HG03442 (cell line): ENCODE results near the gene SALL1.

Experiments used
- ATAC-seq: cut with Tn5 transposase; IDR thresholded peaks from one replicate; pipeline ENCODE4 v1.9.1; 2021; ENCODE audit warnings: mild to moderate bottlenecking, moderate library complexity; ENCODE audit not compliant: unreplicated experiment

Gene SALL1

DNA sequence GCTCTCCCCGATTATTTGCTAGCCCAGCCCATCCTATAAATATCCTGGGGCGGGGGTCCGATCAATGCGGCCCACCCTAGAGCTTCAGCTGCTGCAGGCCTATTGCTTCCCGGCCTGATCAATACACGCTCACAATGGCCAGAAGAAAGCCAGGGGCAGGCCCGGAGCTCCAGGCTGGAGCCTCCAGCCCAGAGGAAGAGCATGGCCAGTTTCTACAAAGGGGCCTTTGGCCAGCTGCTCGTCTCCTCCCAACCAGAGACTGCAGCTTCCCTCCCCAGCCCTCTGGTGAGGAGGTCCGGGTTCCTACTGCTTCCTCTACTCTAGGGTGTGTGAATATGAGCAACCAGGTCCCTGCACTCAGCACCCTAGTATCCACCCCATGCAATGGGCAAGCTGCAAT, 36.7 kb downstream of the SALL1 start:
- no peak for ATAC-seq

DNA sequence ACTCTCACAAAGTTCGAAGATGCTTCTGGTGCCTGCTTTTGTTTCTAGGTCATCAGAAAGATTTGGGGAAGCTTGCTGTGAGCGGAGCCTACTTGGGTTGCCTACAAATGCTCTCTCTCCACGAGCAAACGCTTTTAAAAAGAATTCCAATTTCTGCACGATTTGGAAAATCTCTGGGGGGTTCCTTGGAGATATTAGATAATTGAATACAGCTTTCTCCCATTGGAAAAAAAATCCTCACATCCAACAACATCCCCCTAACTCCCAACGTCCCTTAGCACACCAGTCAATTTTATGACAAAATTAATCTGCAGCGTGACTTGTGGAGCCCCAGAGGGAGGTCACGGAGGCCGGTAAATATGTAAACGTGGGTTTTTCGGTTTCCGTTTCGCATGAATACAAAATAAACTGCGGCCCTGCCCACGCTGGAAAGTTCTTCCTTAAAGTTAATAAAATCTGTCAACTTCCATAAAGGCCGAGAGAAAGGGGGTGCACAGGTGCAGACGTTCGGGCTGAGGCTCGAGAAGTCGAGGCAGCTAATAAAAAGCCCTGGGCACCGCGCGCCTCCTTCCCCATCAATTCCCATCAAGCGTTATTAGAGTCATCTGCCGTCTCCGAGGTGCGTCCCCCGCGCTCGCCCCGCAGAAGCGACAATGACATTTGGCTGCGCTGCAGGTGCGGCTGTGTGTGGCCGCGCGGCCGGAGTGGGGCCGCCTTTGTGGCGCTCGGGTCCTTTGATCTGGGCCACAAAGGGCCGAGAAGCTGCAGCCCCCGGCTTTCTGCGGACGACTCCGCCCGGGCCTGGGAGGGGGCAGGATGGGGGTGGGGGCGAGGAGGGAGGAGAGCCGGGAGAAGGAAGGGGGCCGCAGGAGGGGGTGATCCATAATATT, 37.6 kb downstream of the SALL1 start:
- ATAC-seq, result no peak

DNA sequence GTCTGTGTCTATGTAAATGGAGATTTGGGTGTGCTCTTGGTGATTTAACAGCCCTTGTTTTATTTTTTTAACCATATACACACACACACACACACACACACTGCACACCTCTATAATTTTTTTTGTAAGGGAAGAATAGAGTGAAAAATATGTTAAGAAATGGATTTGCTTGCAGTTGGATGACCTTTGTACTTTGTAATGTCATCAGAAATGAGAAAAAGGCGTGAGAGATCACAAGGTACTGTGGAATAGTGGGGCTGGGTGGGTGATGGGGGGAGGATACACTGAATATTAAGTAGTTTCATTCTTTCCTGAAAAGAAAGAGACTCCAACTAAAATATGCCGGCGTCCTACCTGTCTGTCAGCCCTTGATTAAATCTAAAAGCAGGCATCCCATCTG, 38.7 kb downstream of the SALL1 start:
- no peak for ATAC-seq

DNA sequence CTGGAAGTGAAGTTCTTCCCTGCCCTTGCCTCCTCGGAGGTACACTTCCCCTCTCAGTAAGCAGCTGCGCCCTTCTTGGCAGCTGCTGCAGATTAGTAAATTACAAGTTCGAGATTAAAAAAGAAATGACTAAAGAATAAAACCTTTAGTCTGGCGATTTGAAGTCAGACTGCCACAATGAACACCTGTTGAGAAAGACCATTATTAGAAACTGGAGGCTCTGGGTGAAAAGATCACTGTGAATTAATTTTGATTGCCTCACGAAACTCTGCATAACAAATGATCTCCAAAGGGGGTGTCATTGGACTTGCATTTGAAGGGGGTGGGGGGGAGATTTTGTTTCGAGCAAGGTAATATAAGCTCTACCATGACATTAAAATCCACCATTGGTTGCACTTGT, 39.3 kb downstream of the SALL1 start:
- ATAC-seq, result no peak

DNA sequence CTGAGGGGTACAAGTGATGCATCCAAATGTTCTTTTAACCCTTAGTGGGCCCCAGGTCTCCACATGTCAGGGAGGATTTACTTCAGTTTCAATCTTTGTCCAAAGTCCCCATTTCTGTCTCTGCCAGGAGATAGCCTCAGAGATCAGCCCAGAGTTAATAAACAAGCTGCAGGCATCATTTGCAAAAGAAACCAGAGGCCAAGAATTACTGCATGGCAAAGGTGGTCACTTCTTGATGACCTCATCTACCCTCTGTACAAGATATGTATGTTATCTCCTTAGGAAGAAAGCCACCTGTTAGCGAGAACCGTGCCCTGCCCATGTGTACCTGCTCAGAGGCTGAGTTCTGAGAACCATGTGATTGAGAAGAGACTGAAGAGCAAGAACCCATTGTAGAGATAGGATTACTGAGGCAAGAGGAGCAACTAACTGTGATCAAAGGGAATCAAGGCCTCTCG, 40.3 kb downstream of the SALL1 start:
- ATAC-seq, result no peak

DNA sequence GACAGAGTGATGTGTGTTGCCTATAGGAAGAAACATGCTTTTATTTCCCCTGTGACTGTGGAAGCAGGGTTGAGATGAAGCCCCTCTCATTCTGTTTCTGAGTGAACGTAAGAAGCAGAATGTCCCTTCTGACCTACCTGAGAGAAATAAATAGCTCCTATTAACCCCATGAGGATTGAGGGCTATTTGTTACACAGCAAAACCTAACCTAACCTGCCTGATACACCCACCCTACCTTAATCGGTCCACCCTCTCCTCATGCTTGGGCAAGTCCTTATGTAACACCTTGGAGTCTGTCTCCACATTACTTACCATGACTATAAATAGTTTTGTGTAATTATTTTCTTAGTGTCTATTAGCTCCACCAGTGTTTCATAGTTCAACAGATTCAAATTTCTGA, 41.9 kb downstream of the SALL1 start:
- ATAC-seq, result no peak

DNA sequence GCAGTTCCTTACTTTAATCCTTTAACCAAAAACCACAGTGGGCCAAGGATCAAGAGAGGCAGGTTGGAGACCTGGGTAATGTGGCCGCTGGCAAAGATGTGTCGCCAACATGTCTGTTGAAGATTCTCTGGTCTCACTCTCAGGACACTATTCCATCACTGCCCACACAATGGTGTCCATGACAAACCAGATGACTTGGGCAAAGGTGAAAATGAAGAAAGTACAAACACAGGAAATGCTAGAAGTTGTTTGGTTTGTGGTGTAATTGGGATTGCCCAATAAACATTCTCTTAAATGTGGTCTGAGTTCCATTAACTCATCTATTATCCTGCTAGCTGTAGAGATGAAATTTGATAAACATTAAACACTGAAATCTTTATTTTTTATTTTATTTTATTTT, 43.3 kb downstream of the SALL1 start:
- ATAC-seq, result no peak

DNA sequence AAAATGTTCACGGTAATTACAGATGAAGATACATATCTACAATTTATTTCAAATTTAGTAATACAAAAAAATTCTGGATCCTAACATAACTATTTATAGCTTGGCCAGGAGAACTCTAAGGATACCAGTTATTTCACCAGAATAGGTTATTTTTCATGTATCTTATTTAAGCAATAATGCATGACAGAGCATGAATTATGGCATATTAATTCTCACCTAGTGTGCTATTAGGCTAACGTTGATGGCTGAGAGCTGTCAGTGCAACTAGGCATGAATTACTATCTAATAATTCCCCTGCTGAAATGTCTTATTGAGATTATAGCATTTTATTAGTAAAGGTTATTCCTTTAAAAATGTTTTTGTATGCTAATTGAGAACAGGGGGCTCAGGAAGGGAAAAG, 44.5 kb downstream of the SALL1 start:
- no peak for ATAC-seq

DNA sequence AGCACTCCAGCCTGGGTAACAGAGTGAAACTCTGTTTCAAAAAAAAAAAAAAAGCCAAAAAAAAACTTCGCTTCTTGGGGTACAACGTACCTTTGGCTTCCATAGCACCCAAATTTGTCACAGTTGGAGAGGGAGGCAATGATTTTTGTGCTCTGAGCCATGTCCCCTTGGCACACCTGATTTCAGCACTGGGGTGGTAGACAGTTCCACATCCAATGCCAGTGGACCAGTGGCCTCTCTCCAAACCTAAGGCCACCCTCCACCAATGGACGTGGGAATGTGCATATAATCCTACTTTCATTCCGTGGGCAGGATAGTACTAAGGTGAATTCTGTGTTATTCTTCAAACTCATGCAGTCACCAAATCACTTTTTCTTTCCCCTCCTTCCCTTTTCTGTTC, 47.5 kb downstream of the SALL1 start:
- no peak for ATAC-seq

DNA sequence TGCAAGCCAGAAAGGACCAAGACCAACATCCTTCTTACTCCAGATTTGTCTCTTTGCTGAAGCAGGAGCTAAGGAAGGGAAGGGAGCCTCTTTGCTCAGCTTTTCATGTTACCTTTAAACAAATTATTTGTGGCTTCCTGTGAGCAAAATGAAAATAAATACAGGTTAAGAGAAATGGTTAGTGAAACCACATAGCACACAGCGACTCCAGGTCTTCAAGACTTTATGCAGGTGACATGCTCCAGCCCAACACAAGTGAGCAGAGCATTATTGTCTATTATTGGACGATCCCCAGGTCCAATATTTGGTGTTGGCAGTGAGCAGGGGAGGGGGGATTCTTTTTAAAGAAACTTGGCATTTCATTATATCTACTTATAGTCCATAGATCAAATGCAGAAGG, 53.3 kb downstream of the SALL1 start:
- ATAC-seq, result no peak

DNA sequence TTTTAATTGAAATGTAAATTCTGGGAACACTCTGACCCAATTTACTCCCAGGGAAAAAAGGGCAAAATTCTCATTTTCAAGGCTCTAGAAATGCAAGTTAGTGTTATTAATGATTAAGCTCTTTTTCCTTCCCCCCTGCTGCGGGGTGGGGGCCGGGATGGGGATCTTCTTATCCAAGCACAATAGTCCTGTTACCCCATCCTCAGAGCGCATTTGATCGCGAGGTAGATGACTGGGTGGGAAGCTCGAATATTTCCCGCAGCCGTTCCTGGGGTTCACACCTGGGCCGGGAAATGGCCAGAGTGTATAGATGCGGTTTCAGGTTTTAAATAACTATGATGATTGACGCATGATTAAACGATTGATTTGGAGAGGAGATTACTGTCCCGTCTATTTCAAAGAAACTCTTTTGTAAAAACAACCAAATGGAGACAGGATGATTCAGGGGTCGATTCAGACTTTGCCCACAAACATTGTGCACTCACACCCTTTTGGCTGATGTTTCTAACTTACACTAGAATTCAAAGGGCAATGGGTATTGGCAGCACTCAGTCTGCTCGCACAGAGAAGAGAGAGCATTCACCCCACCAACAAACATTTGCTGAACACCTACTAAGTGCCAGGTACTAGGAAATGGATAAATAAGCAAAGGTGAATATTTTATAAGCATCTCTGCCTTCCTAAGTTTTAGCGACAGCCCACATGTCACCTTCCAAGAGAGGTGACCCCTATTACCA, 55.0 kb downstream of the SALL1 start:
- no peak for ATAC-seq

DNA sequence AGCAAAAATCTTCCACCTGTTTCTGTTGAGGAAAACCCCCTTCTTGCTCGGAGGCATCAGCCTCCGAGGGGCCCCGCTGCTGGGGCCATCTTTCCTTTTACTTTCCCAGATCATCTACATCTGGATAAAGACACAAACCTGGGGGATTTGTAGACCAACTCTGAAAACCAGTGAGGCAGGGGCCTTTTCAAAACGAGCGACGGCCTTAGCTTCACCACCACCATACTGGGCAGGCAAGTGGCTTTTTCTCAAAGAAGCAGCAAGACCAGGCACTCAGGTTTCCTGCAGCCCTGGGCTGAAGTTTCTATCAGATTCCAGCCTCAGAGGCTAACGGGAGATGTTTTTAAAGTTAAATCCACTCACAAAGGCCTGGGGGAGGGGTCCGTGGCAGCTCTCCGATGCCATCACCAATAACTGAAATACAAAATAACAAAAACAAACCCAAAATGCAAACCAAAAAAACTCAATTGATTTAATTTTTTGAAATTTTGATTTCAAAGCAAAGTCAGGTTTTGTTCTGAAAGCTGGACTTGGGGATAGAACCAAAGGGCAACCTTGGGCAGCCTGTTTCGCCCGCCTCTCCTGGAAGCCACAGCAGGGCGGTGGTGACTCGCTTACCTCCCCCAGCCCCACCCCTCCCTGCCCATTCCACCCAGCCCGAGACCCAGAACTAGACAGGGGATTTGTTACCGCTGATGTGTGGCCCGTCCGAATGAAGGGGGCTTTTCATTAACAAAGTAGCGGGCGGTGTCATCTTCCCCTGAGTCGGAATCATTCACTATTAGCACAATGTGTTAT, 55.8 kb downstream of the SALL1 start:
- ATAC-seq, result no peak

DNA sequence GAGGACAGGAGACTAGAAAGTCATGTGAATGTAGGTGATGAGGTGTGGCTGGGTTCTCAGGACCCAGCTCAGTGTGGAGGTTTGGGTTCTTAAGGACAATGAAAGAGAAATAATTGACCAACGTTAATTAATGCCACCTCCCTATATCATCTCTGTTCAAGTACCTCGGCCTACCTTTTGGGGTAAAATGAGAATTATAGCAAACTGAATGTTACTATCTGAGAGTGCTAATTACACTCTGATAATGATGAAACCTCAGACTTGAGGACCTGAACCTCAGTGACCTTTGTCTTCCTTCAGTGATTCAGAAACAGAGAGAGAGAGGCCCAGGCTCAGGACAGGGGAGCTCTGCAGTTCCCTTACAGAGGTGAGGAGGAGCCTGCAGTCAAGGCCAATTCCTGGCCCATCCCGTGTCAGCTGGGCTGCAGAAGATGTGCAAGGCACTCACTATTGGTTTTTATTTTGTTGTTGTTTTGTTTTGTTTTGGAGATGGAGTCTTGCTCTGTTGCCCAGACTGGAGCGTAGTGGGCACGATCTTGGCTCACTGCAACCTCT, 57.3 kb downstream of the SALL1 start:
- no peak for ATAC-seq
